Stimulated activated CD8-positive, alpha-beta memory T cell treated with anti-CD3 and anti-CD28 coated beads, Interleukin-2, amount 100 ng/mL, for 1 hour (primary cell): ENCODE results near the gene LIN28A.

Source experiments
- DNase-seq, 2 donors: peaks; one replicate each; pipeline ENCODE4 v3.0.0-alpha.2; 2020; ENCODE audit warnings: low read depth in 2 of 2

Gene LIN28A

GRCh38 chr1:26388791-26389445 is 21.7 kb upstream of the LIN28A start:
- DNase-seq, result no peak

GRCh38 chr1:26389604-26390247 is 20.9 kb upstream of the LIN28A start:
- no peak for DNase-seq

- DNase-seq, result no peak
Measured at GRCh38 chr1:26391450-26391849, 19.2 kb upstream of the LIN28A start.

GRCh38 chr1:26395754-26396153 is 14.9 kb upstream of the LIN28A start:
- no peak for DNase-seq

- no peak for DNase-seq
Measured at GRCh38 chr1:26399034-26399433, 11.6 kb upstream of the LIN28A start.

GRCh38 chr1:26401891-26402290 is 8.7 kb upstream of the LIN28A start:
- no peak for DNase-seq

GRCh38 chr1:26403656-26404055 is 7.0 kb upstream of the LIN28A start:
- DNase-seq, result no peak

- no peak for DNase-seq
Measured at GRCh38 chr1:26404641-26405040, 6.0 kb upstream of the LIN28A start.

- DNase-seq, result no peak
Measured at GRCh38 chr1:26405281-26405915, 5.2 kb upstream of the LIN28A start.

- DNase-seq, result peak; percentile 58 to 59
Measured at GRCh38 chr1:26408604-26409003, 2.0 kb upstream of the LIN28A start.

- no peak for DNase-seq
Measured at GRCh38 chr1:26409191-26409807, 1.3 kb upstream of the LIN28A start.

GRCh38 chr1:26411624-26412074 is 1.0 kb downstream of the LIN28A start:
- no peak for DNase-seq

GRCh38 chr1:26412180-26412840 is 1.7 kb downstream of the LIN28A start:
- DNase-seq, result no peak

GRCh38 chr1:26413031-26413430 is 2.4 kb downstream of the LIN28A start:
- no peak for DNase-seq

GRCh38 chr1:26417111-26417759 is 6.6 kb downstream of the LIN28A start:
- peak; percentile 71 to 79 for DNase-seq

GRCh38 chr1:26418865-26419349 is 8.3 kb downstream of the LIN28A start:
- DNase-seq, result no peak

GRCh38 chr1:26419494-26419893 is 8.9 kb downstream of the LIN28A start:
- DNase-seq, result no peak

GRCh38 chr1:26429721-26430120 is 19.1 kb downstream of the LIN28A start:
- no peak for DNase-seq

GRCh38 chr1:26431979-26432695 is 21.5 kb downstream of the LIN28A start, which contains the start of gene DHDDS:
DHDDS (plus strand) TSS chr1:26432321; CDS start chr1:26432946, 625 bp downstream.
- peak; percentile 97 for DNase-seq

- DNase-seq, result no peak
Measured at GRCh38 chr1:26432793-26433192, 22.2 kb downstream of the LIN28A start.
